SIG-M5 treated with dmso at 0.1 percent for 504 hours (cell line): ENCODE data around the gene CCT6B.

Experiments
- DNase-seq: peaks from one replicate; lab custom pipeline; 2025; ENCODE audit not compliant: unreplicated experiment; lab: John Stamatoyannopoulos, UW

The CCT6B gene

GRCh38 chr17:34892461-34893249 lies 68.6 kb downstream of the CCT6B start:
- DNase-seq, result peak; percentile 20

GRCh38 chr17:34886831-34887230 lies 74.4 kb downstream of the CCT6B start:
- DNase-seq, result peak; percentile 45

GRCh38 chr17:34885076-34885475 lies 76.2 kb downstream of the CCT6B start:
- DNase-seq, result no peak

GRCh38 chr17:34884597-34884996 lies 76.7 kb downstream of the CCT6B start:
- DNase-seq, result no peak

- DNase-seq, result no peak
Measured at GRCh38 chr17:34883106-34884000, 77.9 kb downstream of the CCT6B start.

GRCh38 chr17:34879146-34879545 lies 82.1 kb downstream of the CCT6B start:
- no peak for DNase-seq
